Measurements from ENCODE around the gene NR3C1.

NR3C1 gene

GRCh38 chr5:143401227-143402016 is 2.1 kb downstream of the NR3C1 start:
- no peaks in the 10 kb centered on the region for H3K9me3 ChIP-seq (ENCODE audit: insufficient read depth, low read depth, low read length)
- no peaks in the 10 kb centered on the region for H3K27me3 ChIP-seq (ENCODE audit: insufficient read depth, low read length, poor library complexity, severe bottlenecking)
- peaks cover 70% of the 10 kb centered on the region for H3K79me2 ChIP-seq (ENCODE audit: insufficient read depth, low read length)
- peak overlapping the region; percentile 98 for H3K4me3 ChIP-seq (ENCODE audit: low read length, poor library complexity, severe bottlenecking)
- H3K4me1 ChIP-seq (ENCODE audit: insufficient read depth, low read length, poor library complexity, severe bottlenecking) = peaks cover 51% of the 10 kb centered on the region
- no peak overlapping the region for H2AFZ ChIP-seq (ENCODE audit: low read length)
- peaks cover 63% of the 10 kb centered on the region for H4K20me1 ChIP-seq (ENCODE audit: insufficient read depth, low read length, poor library complexity, severe bottlenecking)
- H3K9me2 ChIP-seq (replicated peaks; ENCODE audit: low read depth, low read length) = no peaks in the 10 kb centered on the region
- H3F3A ChIP-seq (ENCODE audit: low read depth) = no peaks in the 10 kb centered on the region
- no peaks in the 10 kb centered on the region; the same call in 1 of the 2 replicates for H3K36me3 ChIP-seq (ENCODE audit: insufficient read depth, low read length)
- H3K9ac ChIP-seq (ENCODE audit: low read depth, low read length, poor library complexity, severe bottlenecking) = peak overlapping the region; percentile 84
- TF ChIP-seq CTCF (conservative IDR thresholded peaks at IDR 0.05; ENCODE audit: low read length) = no peak
- H3K4me2 ChIP-seq (ENCODE audit: low read depth, low read length, poor library complexity, severe bottlenecking) = peak overlapping the region; percentile 96

GRCh38 chr5:143400541-143401226 is 2.8 kb downstream of the NR3C1 start:
- Histone ChIP-seq H3F3A (ENCODE audit: low read depth) (no peaks in the 10 kb centered on the region), H2AFZ (ENCODE audit: low read length) (no peak overlapping the region), H3K9me3 (ENCODE audit: insufficient read depth, low read depth, low read length) (no peaks in the 10 kb centered on the region), H3K9ac (ENCODE audit: low read depth, low read length, poor library complexity, severe bottlenecking) (peak overlapping the region; percentile 84), H3K4me2 (ENCODE audit: low read depth, low read length, poor library complexity, severe bottlenecking) (peak overlapping the region; percentile 96), H3K27me3 (ENCODE audit: insufficient read depth, low read length, poor library complexity, severe bottlenecking) (no peaks in the 10 kb centered on the region), H3K4me1 (ENCODE audit: insufficient read depth, low read length, poor library complexity, severe bottlenecking) (peaks cover 52% of the 10 kb centered on the region), H3K79me2 (ENCODE audit: insufficient read depth, low read length) (peaks cover 77% of the 10 kb centered on the region), H3K9me2 (replicated peaks; ENCODE audit: low read depth, low read length) (no peaks in the 10 kb centered on the region), H4K20me1 (ENCODE audit: insufficient read depth, low read length, poor library complexity, severe bottlenecking) (peaks cover 70% of the 10 kb centered on the region), H3K4me3 (ENCODE audit: low read length, poor library complexity, severe bottlenecking) (peak overlapping the region; percentile 98), H3K36me3 (ENCODE audit: insufficient read depth, low read length) (no peaks in the 10 kb centered on the region; the same call in 1 of the 2 replicates)
- TF ChIP-seq CTCF (conservative IDR thresholded peaks at IDR 0.05; ENCODE audit: low read length) = no peak
- TF ChIP-seq EZH2phosphoT487 (IDR thresholded peaks at IDR 0.05; ENCODE audit: borderline replicate concordance) = no peak

- Histone ChIP-seq H3K9me2 (replicated peaks; ENCODE audit: low read depth, low read length) (no peaks in the 10 kb centered on the region), H3K4me1 (ENCODE audit: insufficient read depth, low read length, poor library complexity, severe bottlenecking) (peaks cover 56% of the 10 kb centered on the region), H3K36me3 (ENCODE audit: insufficient read depth, low read length) (no peaks in the 10 kb centered on the region; the same call in 1 of the 2 replicates), H3K4me2 (ENCODE audit: low read depth, low read length, poor library complexity, severe bottlenecking) (peak overlapping the region; percentile 96), H3K27me3 (ENCODE audit: insufficient read depth, low read length, poor library complexity, severe bottlenecking) (no peaks in the 10 kb centered on the region), H2AFZ (ENCODE audit: low read length) (no peak overlapping the region), H3K4me3 (ENCODE audit: low read length, poor library complexity, severe bottlenecking) (peak overlapping the region; percentile 98), H3F3A (ENCODE audit: low read depth) (no peaks in the 10 kb centered on the region), H3K79me2 (ENCODE audit: insufficient read depth, low read length) (peaks cover 85% of the 10 kb centered on the region), H4K20me1 (ENCODE audit: insufficient read depth, low read length, poor library complexity, severe bottlenecking) (peaks cover 78% of the 10 kb centered on the region), H3K9ac (ENCODE audit: low read depth, low read length, poor library complexity, severe bottlenecking) (peak overlapping the region; percentile 84), H3K9me3 (ENCODE audit: insufficient read depth, low read depth, low read length) (no peaks in the 10 kb centered on the region)
- TF ChIP-seq EZH2phosphoT487 (IDR thresholded peaks at IDR 0.05; ENCODE audit: borderline replicate concordance) = no peak
- TF ChIP-seq CTCF (conservative IDR thresholded peaks at IDR 0.05; ENCODE audit: low read length) = no peak
Observed at GRCh38 chr5:143399616-143400540, 3.6 kb downstream of the NR3C1 start.

All from Loucy (cell line).